HEK293T (cell line): ENCODE results near the gene VOPP1.
"Not testable (repeated sequence)": the region's sequence is repeated elsewhere in the genome, so short reads cannot be mapped to it uniquely, and the experiment has no call there.

ENCODE experiments used
- ELF4 ChIP-seq: fragments of 450-650 bp; IDR thresholded peaks from 2 replicates; pipeline ENCODE4 v1.6.1; 2017; ENCODE audit warnings: antibody characterized with exemption
- FOXA1 ChIP-seq: fragments of 450-650 bp; IDR thresholded peaks from 2 replicates; pipeline ENCODE4 v1.6.1; 2016; ENCODE audit warnings: mild to moderate bottlenecking
- FOXK2 ChIP-seq: fragments of 450-650 bp; IDR thresholded peaks from 2 replicates; pipeline ENCODE4 v1.6.1; 2016; ENCODE audit warnings: mild to moderate bottlenecking
- FOXM1 ChIP-seq: fragments of 450-650 bp; IDR thresholded peaks from 2 replicates; pipeline ENCODE4 v1.6.1; 2017; ENCODE audit warnings: mild to moderate bottlenecking, borderline replicate concordance
- HDGF ChIP-seq: fragments of 450-650 bp; IDR thresholded peaks from 2 replicates; pipeline ENCODE4 v1.6.1; 2017; ENCODE audit warnings: antibody characterized with exemption, borderline replicate concordance
- L3MBTL2 ChIP-seq: fragments of 450-650 bp; conservative IDR thresholded peaks from 2 replicates; pipeline ENCODE4 v1.6.1; 2016; ENCODE audit warnings: mild to moderate bottlenecking
- LEF1 ChIP-seq: fragments of 450-650 bp; IDR thresholded peaks from 2 replicates; pipeline ENCODE4 v1.6.1; 2017; ENCODE audit warnings: mild to moderate bottlenecking, borderline replicate concordance
- NFRKB ChIP-seq: fragments of 450-650 bp; IDR thresholded peaks from 2 replicates; pipeline ENCODE4 v1.6.1; 2016; ENCODE audit warnings: mild to moderate bottlenecking, moderate library complexity
- SP1 ChIP-seq: fragments of 450-650 bp; IDR thresholded peaks from 2 replicates; pipeline ENCODE4 v1.6.1; 2017
- SUZ12 ChIP-seq: fragments of 450-650 bp; IDR thresholded peaks from 2 replicates; pipeline ENCODE4 v1.6.1; 2016; ENCODE audit warnings: mild to moderate bottlenecking
- ZNF384 ChIP-seq: fragments of 450-650 bp; IDR thresholded peaks from 2 replicates; pipeline ENCODE4 v1.6.1; 2016

DNA sequence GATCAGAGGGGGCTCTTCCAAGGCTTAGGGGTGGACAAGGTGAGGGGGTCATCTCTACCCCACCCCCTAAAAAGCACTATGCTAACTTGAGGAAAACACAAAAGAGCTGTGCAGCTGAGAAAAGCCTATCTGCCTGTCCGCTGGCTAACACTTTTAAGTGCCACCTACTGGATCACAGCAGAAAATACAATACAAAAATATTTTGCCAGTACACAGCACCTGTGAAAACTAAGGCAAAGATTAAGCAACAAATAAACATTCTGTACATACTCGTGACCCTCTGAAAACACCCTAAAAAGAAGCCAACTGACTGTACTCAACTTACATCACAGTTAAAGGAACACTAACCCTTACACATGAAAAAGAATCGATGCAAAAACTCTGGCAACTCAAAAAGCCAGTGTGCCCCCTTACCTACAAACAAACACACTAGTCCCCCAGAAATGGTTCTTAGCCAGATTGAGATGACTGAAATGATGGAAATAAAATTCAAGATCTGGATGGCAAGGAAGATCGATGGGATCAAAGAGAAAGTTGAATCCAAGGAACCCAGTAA lies 25.7 kb upstream of the VOPP1 start:
- not testable (repeated sequence) for TF ChIP-seq NFRKB, SP1, FOXK2, HDGF, FOXA1, ELF4, FOXM1, L3MBTL2, SUZ12, ZNF384, LEF1
